GM18517 (cell line): ENCODE measurements around the gene SKIDA1.
A peak's percentile ranks its signal among the peaks of the same experiment; 100 is the strongest.

Source experiments
- ATAC-seq: cut with Tn5 transposase; IDR thresholded peaks from one replicate; pipeline ENCODE4 v1.9.1; 2021; ENCODE audit warnings: mild to moderate bottlenecking, moderate library complexity; ENCODE audit not compliant: unreplicated experiment

SKIDA1 gene

GRCh38 chr10:21517134-21518031, 8.1 kb downstream of the SKIDA1 start:
- ATAC-seq = peak; percentile 67

DNA sequence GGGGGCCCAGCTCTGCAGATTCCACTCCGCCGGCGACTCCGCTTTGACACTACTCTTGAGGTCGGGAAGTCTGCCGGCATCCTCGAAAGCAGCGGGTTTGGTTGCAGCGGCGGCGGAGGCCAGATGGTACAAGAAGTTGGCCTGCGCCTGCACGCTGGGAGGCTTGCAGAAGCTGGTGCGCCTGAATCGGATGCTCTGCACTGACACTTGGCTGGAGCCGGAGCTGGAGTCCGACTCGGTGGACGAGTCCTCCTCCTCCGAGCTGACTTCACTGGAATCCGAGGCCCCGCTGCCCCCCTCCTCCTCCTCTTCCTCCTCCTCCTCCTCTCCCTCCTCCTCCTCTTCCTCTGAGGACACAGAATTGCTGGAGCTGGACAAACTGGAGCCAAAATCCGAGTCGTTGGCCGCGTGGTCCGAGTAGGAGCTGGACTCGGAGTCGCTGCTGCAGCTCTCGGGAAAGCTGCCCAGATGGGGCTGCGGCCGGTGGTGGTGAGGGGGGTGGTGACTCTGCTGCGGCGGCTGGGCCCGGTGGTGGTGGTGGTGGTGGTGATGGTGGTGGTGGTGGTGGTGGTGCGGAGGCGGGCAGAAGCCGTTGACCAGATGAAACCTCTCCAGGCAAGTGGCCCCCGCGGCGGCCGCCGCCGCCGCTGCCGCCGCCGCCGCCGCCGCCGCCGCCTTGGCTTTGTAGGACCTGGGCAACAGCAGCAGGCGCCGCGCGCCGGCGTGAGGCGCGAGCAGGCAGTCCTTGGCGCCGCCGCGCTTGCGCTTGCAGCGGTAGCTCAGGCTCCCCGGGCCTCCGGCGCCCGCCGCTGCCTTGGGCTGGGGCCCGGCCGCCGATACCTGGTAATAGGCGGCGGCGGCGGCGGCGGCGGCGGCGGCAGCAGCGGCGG, 9.0 kb downstream of the SKIDA1 start:
- ATAC-seq = peak; percentile 33

- ATAC-seq = no peak
These were observed 9.9 kb downstream of the SKIDA1 start for GRCh38 chr10:21515361-21516241.

- no peak for ATAC-seq
These were observed 10.6 kb downstream of the SKIDA1 start for GRCh38 chr10:21514818-21515351.

- ATAC-seq = no peak
These were observed 11.2 kb downstream of the SKIDA1 start for GRCh38 chr10:21514129-21514817.

DNA sequence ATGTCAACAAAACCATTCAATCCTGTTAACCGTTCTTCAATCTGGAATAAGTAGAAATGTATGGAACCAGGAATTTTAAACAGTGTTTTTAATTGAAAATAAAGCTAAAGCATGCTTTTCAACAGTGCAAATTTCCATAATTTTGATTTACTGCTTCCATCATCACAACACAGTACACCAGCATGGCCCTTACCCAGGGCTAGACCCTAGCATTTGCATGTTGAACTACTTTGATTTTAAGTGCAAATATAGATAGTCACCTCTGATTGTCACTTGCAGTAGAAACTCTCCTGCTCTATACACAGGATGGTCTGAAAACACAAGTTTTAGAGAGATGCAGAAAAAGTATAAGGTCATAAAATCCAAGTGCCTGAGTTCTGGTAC, 12.1 kb downstream of the SKIDA1 start:
- no peak for ATAC-seq

- no peak for ATAC-seq
These were observed 12.7 kb downstream of the SKIDA1 start for GRCh38 chr10:21512573-21513404.

- no peak for ATAC-seq
These were observed 13.4 kb downstream of the SKIDA1 start for GRCh38 chr10:21511946-21512572.

DNA sequence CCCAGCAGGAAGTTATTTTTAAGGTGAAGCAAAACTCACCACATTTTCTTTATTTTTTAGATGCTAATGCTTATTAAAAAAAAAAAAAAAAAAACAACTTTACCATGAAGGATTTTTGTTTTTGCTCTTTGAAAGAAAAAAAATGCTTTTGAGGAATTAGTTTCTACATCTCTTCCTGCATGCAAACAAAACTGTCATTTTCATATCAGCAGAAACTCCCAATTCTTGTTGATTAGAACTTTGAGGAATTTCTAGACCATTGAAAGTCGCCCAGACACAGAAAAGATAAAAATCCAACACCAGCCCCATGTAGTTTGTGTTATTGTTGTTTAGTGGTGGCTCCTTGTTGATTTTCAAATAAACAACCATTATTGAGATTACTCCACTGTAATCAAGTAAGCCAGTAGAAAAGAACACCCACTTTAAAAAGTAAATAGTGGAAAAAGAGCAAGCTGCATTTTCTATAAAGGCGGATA, 14.3 kb downstream of the SKIDA1 start:
- ATAC-seq = no peak

DNA sequence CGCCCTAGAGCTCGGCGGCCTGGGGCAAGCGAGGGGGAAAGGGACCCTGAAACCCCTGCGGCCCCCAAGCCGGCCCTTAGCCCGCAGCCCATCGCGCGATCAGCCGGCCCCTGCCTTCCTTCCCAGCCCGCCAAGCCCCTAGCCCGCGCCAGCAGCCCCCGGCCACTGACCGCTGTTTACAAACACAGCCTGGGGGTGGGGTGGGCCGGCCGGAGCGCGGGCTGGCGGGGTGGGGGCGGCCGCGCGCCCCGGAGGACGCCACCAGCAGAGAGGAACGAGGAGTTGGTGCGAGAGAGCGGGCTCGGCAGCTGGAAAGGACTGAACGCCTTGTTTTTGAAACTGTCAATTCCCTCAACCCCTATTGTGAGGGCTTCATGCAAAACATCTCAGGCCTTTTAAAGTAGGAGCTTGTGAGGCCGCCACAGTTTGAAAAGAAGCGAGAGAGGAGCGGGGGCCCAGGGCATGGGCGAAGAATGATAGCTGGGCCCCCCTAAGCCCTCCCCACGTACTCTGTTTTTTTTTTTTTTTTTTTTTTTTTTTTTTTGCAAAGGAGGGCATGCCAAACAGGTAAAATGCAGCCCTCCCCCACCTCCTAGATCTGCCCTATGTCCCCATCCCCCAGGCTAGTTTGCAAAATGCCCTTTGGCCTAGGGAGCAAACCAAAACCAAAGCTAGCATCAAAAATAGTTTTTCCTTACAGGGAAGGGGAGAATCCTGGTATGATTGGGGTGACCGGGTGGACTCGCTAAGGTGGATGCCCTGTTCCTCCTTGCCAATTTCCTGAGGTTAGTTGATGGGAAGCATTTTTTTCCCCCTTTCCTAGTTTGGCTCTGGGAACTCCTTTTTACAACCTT, 15.0 kb downstream of the SKIDA1 start:
- no peak for ATAC-seq

DNA sequence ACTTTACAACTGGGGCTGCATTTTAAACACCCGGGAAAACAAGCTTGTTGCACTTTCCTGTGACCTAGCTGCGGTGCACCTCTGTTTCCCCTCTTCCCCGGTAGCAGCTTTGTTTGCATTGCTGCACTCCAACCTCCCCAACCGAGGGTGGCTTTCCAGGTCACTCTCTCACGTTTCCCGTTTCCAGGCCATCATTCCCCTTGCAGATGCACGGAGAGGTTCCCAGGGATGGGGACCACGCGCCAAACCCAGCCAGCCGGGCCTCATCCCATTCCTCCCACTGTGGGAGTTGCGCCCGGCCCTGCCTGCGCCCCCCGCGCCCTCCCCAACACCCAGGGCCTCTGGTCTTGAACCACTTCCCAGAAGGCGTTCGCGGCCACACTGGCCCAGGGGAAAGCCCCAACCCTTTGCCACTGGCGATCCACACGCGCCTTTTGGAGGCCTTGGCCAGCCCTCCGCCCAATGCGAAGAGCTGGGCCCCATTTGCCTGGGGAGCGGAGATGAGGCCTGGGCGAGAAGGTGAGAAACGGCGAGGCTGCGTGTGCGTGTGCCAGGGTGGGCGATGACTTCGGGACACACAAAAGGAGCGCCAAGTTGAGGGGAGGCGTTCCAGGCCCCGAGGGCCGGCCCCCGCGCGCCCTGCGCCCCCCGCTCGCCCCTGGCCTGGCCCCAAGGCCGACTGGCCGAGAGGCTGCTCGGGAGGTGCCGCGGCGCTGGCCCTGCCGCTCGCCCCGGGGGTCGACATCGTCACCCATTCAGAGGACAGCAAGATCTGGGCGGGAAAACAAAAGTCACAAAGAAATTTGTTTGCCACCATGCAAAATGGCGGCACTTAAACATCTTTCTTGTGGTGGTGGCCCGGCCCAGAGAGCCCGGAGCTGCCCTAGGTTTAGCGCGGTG, 15.9 kb downstream of the SKIDA1 start:
- ATAC-seq = no peak

GRCh38 chr10:21508706-21509331, 16.7 kb downstream of the SKIDA1 start:
- no peak for ATAC-seq

GRCh38 chr10:21507150-21507549, 18.3 kb downstream of the SKIDA1 start:
- no peak for ATAC-seq

DNA sequence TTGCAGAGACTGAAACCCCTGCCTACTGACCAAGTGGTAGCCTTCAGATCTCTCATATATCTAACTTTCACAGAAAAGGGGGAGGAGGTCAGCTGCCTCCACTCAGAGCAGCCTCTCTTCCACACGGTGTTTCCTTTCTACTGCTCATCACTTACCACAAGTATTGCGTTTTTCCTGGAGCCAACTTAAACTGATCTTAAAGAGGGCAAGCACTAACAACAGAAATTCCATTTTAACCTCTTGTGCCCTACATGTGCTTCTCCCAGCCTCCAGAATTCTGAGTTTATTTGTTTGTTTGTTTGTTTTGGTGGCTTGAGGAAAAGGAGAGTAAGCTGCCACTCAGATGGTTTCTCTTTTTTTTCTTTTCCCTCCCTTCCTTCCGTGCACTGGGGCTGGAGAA, 19.1 kb downstream of the SKIDA1 start:
- no peak for ATAC-seq

GRCh38 chr10:21505711-21506278, 19.7 kb downstream of the SKIDA1 start:
- no peak for ATAC-seq

DNA sequence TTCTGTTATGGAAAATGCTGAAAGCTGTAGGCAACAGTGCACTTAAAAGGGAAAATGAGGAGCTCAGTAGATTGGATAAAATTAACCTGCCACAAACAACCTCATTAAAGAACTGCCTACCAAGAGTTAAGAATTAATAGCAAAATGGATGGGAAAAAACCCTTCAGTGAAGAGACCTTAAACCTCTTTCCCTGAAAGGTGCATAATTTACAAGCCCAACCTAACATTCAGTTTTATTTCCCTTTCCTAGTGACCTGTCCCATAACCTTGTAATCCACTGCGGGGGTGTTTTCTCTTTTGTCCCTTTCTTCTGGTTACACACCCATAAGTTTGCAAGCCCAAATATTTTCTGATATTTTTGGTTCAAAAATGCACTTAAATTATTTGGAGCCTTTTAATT, 21.9 kb downstream of the SKIDA1 start:
- no peak for ATAC-seq
